SH-SY5Y (cell line): ENCODE results near the gene SRRD.

Source experiments
- GATA2 ChIP-seq: IDR thresholded peaks from 2 replicates; pipeline ENCODE4 v1.6.1; 2011; ENCODE audit warnings: mild to moderate bottlenecking, low read depth, low read length
- GATA3 ChIP-seq: IDR thresholded peaks from 2 replicates; pipeline ENCODE4 v1.6.1; 2011; ENCODE audit warnings: low read depth, mild to moderate bottlenecking, low read length, moderate library complexity

- no peak for TF ChIP-seq GATA2
- no peak for TF ChIP-seq GATA3
Measured at GRCh38 chr22:26447584-26448329, 35.9 kb upstream of the SRRD start.
